Measurements from ENCODE around the gene SIK3.

The SIK3 gene

GRCh38 chr11:117005758-117006157 is 92.5 kb downstream of the SIK3 start:
- no peak for DNase-seq (ENCODE audit: low read depth)

DNA sequence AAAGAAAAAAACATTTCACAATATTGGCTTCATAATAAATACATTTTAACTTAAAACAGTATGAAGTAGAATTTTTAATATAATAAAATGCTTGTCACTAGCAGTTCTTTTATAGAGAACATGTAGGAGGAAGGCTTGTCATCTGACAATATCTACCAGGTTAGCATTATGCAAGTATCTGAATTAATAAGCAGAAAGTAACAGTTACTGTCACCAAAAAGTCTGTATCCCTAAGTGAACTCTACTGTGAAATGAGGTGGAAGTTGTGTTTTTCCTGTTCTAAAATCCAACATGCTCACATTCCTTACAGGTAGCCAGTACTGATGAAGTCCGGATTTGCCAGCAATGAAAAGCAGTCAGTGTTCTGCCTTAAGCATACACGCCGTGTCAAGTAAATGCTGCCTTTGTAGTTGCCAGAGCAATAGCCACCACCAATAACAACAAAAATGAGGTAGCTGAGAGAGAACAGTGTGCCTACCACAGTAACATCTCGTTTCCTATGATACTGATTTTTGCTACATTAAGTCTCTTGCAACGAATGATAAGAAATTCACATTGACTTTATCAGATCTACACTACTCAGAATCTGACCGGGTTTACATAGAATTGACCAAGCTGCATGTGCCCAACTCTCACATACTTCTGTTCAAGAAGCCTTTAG is 95.5 kb downstream of the SIK3 start:
- no peak for DNase-seq (ENCODE audit: low read depth)

GRCh38 chr11:117000014-117000737 is 98.1 kb downstream of the SIK3 start:
- no peak for DNase-seq (ENCODE audit: low read depth)

DNA sequence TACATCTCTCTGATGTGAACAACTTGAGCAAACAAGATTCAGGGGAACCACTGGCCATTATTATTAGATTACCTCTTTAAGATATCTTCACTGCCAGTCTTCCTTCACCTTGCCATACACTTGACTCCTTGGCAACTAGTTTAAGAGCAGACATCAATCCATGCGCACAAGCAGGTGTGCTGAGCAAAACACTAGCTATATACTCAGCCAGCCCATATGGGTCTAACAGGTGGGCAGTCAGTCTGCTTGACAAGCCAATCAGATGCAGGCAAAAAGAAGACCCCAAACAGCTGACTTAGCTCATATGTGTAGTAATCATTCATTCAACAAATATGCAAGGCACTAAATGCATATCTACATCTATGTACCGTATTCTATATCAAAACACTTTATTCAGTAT is 101.2 kb downstream of the SIK3 start:
- DNase-seq (ENCODE audit: low read depth): no peak

DNA sequence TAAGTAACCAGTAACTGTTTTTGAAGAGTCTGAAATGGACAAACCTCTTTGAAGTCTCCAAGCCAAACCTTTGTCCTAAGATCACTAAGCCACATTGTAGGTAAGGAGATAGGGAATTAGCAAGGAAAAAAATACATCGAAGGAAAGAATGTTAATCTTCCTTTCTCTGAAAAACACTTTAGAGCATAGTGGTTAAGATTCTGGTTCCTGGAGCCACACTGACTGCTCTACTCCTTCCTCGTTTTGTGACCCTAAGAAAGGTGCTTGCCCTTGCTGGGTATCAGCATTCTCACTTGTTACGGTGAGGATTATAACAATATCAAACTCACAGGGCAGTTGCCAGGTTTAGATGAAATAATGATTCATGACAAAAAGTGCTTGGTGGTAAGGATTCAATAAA is 104.0 kb downstream of the SIK3 start:
- DNase-seq (ENCODE audit: low read depth): no peak

DNA sequence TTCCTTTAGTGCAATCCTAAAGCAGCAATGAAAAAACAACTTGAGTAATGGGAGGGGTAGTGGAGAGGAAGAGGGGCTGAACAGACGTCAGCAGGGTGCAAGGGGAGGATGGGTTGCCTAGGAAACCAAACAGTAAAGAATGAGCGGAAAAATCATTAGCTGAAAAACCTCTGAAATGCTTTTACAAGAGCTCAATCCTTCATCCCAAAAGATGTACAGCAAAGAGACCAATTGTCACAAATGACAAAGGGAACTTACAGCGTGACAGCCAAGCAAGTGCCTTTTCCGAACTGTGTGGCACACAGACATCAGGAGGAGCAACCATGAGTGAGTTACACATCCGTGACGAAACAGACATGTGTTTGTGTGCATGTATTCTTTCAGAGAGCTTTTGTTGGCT is 104.6 kb downstream of the SIK3 start:
- DNase-seq (ENCODE audit: low read depth): no peak

- DNase-seq (ENCODE audit: low read depth): no peak
Measured at GRCh38 chr11:116991491-116991890, 106.7 kb downstream of the SIK3 start.

GRCh38 chr11:116990811-116991210 is 107.4 kb downstream of the SIK3 start:
- no peak for DNase-seq (ENCODE audit: low read depth)

GRCh38 chr11:116990061-116990473 is 108.2 kb downstream of the SIK3 start:
- DNase-seq (ENCODE audit: low read depth): no peak

- DNase-seq (ENCODE audit: low read depth): no peak
Measured at GRCh38 chr11:116989184-116989583, 109.0 kb downstream of the SIK3 start.

GRCh38 chr11:116986521-116987105 is 111.6 kb downstream of the SIK3 start:
- DNase-seq (ENCODE audit: low read depth): no peak

DNA sequence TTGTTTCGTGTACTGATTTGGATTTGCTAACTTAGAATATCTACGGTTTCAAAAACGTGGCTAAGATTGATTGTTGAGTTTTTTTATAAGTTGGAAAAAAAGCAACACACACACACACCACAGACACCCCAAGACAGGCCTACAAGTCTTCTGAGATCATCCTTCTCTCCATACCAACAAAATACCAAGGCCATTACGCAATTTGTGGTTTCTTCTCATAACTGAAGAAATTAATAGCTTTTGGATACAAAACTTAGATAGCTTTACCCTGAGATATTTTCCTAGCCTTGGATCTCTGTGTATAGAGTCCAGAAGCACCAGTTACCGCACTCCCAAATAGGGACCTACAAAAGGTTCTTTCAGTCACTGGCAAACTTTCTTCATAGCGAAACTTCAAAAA is 113.6 kb downstream of the SIK3 start:
- DNase-seq (ENCODE audit: low read depth): no peak

- no peak for DNase-seq (ENCODE audit: low read depth)
Measured at GRCh38 chr11:116984186-116984585, 114.0 kb downstream of the SIK3 start.

GRCh38 chr11:116981266-116981885 is 116.9 kb downstream of the SIK3 start:
- DNase-seq (ENCODE audit: low read depth): no peak

DNA sequence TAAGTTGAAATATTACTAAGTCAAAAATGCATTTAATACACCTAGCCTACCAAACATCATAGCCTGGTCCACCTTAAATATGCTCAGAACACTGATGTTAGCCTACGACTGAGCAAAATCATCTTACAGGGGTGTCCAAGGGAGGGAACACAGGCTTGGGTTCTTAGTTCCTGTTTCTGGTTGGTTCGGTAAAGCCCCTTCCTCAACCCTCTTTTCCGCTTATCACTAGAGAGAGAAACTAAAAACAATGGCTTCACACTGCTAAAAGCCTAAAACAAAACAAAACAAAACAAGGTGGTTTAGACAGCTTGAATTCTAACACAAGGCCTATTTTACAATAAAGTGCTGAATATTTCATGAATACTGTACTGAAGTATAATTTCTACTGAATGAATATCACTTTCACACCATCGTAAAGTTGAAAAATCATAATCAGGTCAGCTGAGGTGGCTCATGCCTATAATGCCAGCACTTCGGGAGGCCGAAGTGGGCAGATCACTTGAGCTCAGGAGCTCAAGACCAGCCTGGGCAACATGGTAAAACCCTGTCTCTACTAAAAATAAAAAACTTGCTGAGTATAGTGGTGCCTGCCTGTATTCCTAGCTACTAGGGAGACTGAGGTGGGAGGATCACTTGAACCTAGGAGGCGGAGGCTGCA is 118.0 kb downstream of the SIK3 start:
- DNase-seq (ENCODE audit: low read depth): no peak

DNA sequence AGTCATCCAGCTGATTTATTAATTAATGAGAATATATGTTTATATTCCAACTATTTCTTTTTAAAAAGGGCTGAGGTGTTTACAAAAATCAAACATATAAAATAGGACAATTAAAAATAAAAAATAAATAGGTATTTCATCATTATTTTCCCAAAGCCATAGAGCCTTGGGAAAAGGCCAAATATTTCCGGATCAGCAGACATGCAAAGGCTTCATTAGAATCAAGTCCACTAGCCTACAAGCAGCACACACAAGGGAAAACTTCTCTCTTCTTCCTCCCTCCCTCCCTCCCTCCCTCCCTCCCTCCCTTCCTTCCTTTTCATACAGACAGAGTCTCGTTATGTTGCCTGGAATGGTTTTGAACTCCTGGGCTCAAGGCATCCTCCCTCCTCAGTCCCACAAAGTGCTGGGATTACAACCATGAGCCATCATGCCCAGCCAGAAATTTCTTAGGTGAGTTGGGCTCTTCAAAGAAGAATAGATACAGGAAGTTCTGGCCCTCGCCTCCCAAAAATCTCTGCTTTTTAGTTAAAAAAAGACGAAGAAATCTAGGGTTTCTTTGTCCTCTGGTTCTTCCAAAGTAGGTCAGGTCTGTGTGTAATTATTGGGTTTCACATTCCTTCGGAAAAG is 121.2 kb downstream of the SIK3 start:
- no peak for DNase-seq (ENCODE audit: low read depth)

DNA sequence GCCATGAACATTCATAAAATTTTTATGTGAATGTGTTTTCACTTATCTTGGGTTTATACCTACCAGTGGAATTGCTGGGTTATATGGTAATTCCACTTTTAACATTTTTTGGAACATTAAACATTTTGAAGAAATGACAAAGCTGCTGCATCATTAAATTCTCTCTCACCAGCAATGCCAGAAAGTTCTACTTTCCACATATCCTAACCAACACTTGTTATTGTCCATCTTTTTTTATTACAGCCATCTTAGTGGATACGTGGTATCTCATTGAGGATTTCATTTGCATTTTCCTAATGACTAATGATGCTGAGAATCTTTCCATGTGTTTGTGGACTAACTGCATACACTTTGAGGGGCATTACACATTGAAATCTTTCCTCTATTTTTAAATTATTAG is 122.6 kb downstream of the SIK3 start:
- DNase-seq (ENCODE audit: low read depth): no peak

DNA sequence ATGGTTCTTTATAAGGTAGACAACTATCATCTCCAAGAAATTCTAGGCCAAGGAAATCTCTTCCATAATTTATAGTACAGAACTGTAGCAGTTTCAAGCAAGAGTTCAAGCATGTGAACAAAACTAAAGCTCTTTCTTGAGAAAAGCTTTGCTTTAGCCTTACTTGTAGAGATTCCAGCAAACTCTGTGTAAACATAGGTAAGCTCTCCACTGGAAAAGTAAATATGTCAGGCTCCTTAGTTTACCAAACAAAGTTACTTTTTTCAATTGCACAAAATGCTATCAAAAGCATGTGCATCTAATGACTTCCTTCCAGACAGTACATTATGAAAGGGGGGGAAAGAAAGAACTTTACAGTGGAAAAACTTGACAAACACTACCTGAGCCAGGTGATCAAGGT is 125.0 kb downstream of the SIK3 start:
- no peak for DNase-seq (ENCODE audit: low read depth)

- no peak for DNase-seq (ENCODE audit: low read depth)
Measured at GRCh38 chr11:116972691-116973090, 125.5 kb downstream of the SIK3 start.

DNA sequence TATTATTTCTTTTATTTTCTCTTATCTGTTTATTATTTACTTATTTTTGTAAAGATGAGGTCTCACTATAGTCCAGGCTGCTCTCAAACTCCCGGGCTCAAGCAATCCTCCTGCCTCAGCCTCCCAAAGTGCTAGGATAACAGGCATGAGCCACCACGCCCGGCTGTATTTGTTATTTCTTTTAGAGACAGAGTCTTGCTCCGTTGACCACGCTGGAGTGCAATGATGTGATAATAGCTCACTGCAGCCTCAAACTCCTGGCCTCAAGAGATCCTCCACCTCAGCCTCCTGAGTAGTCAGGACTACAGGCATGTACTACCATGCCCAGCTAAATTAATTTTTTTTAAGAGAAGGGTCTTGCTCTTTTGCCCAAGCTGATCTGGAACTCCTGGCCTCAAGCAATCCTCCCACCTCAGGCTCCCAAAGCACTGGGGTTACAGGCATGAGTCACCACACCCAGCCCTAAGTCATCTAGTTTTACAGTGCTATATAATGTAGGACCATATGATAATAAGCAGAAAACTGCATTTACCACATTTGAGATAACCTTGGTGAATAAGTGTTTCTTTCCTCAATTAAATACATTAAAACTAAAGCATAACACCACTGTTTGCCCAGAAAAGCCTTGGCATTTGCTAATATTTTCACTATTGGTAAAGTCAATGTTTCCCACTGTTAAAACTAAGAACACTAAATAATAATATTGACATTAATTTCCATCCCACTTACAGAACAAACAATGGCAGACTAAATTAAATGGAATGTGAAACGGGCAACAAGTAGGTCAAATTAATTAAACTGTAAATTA is 127.5 kb downstream of the SIK3 start:
- no peak for DNase-seq (ENCODE audit: low read depth)

GRCh38 chr11:116969694-116970093 is 128.5 kb downstream of the SIK3 start:
- no peak for DNase-seq (ENCODE audit: low read depth)

Measured in stimulated activated CD8-positive, alpha-beta memory T cell treated with anti-CD3 and anti-CD28 coated beads, Interleukin-12 subunit alpha, Interleukin-12 subunit beta, amount 100 ng/mL, for 1 hour (primary cell).